Activated naive CD8-positive, alpha-beta T cell treated with anti-CD3 and anti-CD28 coated beads, Interleukin-2, amount 50 U/mL, for 24 hours (primary cell): ENCODE data around the gene CBX2.

Experiments
- ATAC-seq: fragments of 150-1000 bp; cut with Tn5 transposase; one replicate; pipeline ENCODE4 v1.10.0; 2021
- DNase-seq: peaks from one replicate; pipeline ENCODE4 v3.0.0; 2021
- H3K27ac Mint-ChIP-seq: one replicate; pipeline ENCODE4 v1.8.0; 2021; ENCODE audit warnings: mild to moderate bottlenecking, mixed read lengths
- H3K27me3 Mint-ChIP-seq: one replicate; pipeline ENCODE4 v1.8.0; 2021; ENCODE audit warnings: mixed read lengths
- H3K36me3 Mint-ChIP-seq: one replicate; pipeline ENCODE4 v1.8.0; 2021; ENCODE audit warnings: low read depth, mixed read lengths
- H3K4me1 Mint-ChIP-seq: one replicate; pipeline ENCODE4 v1.8.0; 2021; ENCODE audit warnings: mixed read lengths
- H3K4me3 Mint-ChIP-seq: one replicate; pipeline ENCODE4 v1.8.0; 2021; ENCODE audit warnings: mild to moderate bottlenecking, moderate library complexity, mixed read lengths
- H3K9me3 Mint-ChIP-seq: one replicate; pipeline ENCODE4 v1.8.0; 2021; ENCODE audit warnings: mixed read lengths

The CBX2 gene

GRCh38 chr17:79774561-79774975 lies 3.4 kb upstream of the CBX2 start:
- Mint-ChIP-seq H3K4me3 (no peak overlapping the region), H3K4me1 (peaks cover 12% of the 10 kb centered on the region), H3K27ac (no peak overlapping the region), H3K9me3 (no peaks in the 10 kb centered on the region), H3K27me3 (peaks cover 51% of the 10 kb centered on the region), H3K36me3 (no peaks in the 10 kb centered on the region)
- ATAC-seq (no peak), DNase-seq (no peak)

GRCh38 chr17:79775632-79776031 lies 2.3 kb upstream of the CBX2 start:
- Mint-ChIP-seq H3K27ac (no peak overlapping the region), H3K9me3 (no peaks in the 10 kb centered on the region), H3K4me1 (peaks cover 18% of the 10 kb centered on the region), H3K4me3 (no peak overlapping the region), H3K36me3 (no peaks in the 10 kb centered on the region), H3K27me3 (peaks cover 62% of the 10 kb centered on the region)
- DNase-seq: no peak
- ATAC-seq: no peak

- no peak for ATAC-seq
- peaks cover 69% of the 10 kb centered on the region for H3K27me3 Mint-ChIP-seq
- H3K4me3 Mint-ChIP-seq: peak overlapping the region; percentile 28
- peaks cover 27% of the 10 kb centered on the region for H3K4me1 Mint-ChIP-seq
- DNase-seq: no peak
- H3K36me3 Mint-ChIP-seq: no peaks in the 10 kb centered on the region
- H3K9me3 Mint-ChIP-seq: no peaks in the 10 kb centered on the region
- no peak overlapping the region for H3K27ac Mint-ChIP-seq
These were observed 1.4 kb upstream of the CBX2 start for GRCh38 chr17:79776376-79777119.

- ATAC-seq (peak; percentile 25), DNase-seq (peak; percentile 35)
- no peak overlapping the region for H3K27ac Mint-ChIP-seq
- peaks cover 32% of the 10 kb centered on the region for H3K4me1 Mint-ChIP-seq
- H3K36me3 Mint-ChIP-seq: no peaks in the 10 kb centered on the region
- peak overlapping the region; percentile 28 for H3K4me3 Mint-ChIP-seq
- peaks cover 70% of the 10 kb centered on the region for H3K27me3 Mint-ChIP-seq
- H3K9me3 Mint-ChIP-seq: no peaks in the 10 kb centered on the region
These were observed 641 bp upstream of the CBX2 start for GRCh38 chr17:79777120-79777893.

GRCh38 chr17:79778504-79779083 lies 646 bp downstream of the CBX2 start:
- ATAC-seq: peak; percentile 6

GRCh38 chr17:79779084-79779529 lies 1.2 kb downstream of the CBX2 start:
- peaks cover 35% of the 10 kb centered on the region for H3K4me1 Mint-ChIP-seq
- H3K27me3 Mint-ChIP-seq: peaks cover 60% of the 10 kb centered on the region
- H3K27ac Mint-ChIP-seq: peak overlapping the region; percentile 65
- DNase-seq (no peak), ATAC-seq (no peak)
- H3K9me3 Mint-ChIP-seq: no peaks in the 10 kb centered on the region
- H3K4me3 Mint-ChIP-seq: peak overlapping the region; percentile 81
- no peaks in the 10 kb centered on the region for H3K36me3 Mint-ChIP-seq

More at GRCh38 chr17:79778504-79779083, 646 bp downstream of the CBX2 start:
- H3K4me3 Mint-ChIP-seq: peak overlapping the region; percentile 81
- H3K9me3 Mint-ChIP-seq: no peaks in the 10 kb centered on the region
- H3K27me3 Mint-ChIP-seq: peaks cover 64% of the 10 kb centered on the region
- H3K27ac Mint-ChIP-seq: peak overlapping the region; percentile 65
- peaks cover 35% of the 10 kb centered on the region for H3K4me1 Mint-ChIP-seq
- DNase-seq: peak; percentile 41
- no peaks in the 10 kb centered on the region for H3K36me3 Mint-ChIP-seq

- ATAC-seq (no peak), DNase-seq (no peak)
- H3K9me3 Mint-ChIP-seq: no peaks in the 10 kb centered on the region
- peaks cover 35% of the 10 kb centered on the region for H3K4me1 Mint-ChIP-seq
- no peaks in the 10 kb centered on the region for H3K36me3 Mint-ChIP-seq
- H3K27me3 Mint-ChIP-seq: peaks cover 55% of the 10 kb centered on the region
- H3K27ac Mint-ChIP-seq: no peak overlapping the region
- peak overlapping the region; percentile 8 for H3K4me3 Mint-ChIP-seq
These were observed 1.9 kb downstream of the CBX2 start for GRCh38 chr17:79779661-79780365.

- no peak for DNase-seq
- ATAC-seq: no peak
- peaks cover 35% of the 10 kb centered on the region for H3K4me1 Mint-ChIP-seq
- no peak overlapping the region for H3K27ac Mint-ChIP-seq
- H3K9me3 Mint-ChIP-seq: no peaks in the 10 kb centered on the region
- H3K4me3 Mint-ChIP-seq: no peak overlapping the region
- H3K27me3 Mint-ChIP-seq: peaks cover 53% of the 10 kb centered on the region
- no peaks in the 10 kb centered on the region for H3K36me3 Mint-ChIP-seq
These were observed 3.2 kb downstream of the CBX2 start for GRCh38 chr17:79781012-79781650.

GRCh38 chr17:79781736-79782575 lies 4.0 kb downstream of the CBX2 start:
- peaks cover 32% of the 10 kb centered on the region for H3K4me1 Mint-ChIP-seq
- H3K9me3 Mint-ChIP-seq: no peaks in the 10 kb centered on the region
- peaks cover 50% of the 10 kb centered on the region for H3K27me3 Mint-ChIP-seq
- H3K36me3 Mint-ChIP-seq: no peaks in the 10 kb centered on the region
- H3K27ac Mint-ChIP-seq: no peak overlapping the region
- DNase-seq (no peak), ATAC-seq (no peak)
- H3K4me3 Mint-ChIP-seq: no peak overlapping the region

- H3K9me3 Mint-ChIP-seq: no peaks in the 10 kb centered on the region
- H3K4me1 Mint-ChIP-seq: peaks cover 24% of the 10 kb centered on the region
- H3K4me3 Mint-ChIP-seq: no peak overlapping the region
- H3K27me3 Mint-ChIP-seq: peaks cover 59% of the 10 kb centered on the region
- DNase-seq (no peak), ATAC-seq (no peak)
- no peaks in the 10 kb centered on the region for H3K36me3 Mint-ChIP-seq
- H3K27ac Mint-ChIP-seq: no peak overlapping the region
These were observed 5.9 kb downstream of the CBX2 start for GRCh38 chr17:79783891-79784290.

- ATAC-seq: no peak
- H3K9me3 Mint-ChIP-seq: no peaks in the 10 kb centered on the region
These were observed 6.5 kb downstream of the CBX2 start for GRCh38 chr17:79784353-79785016.

GRCh38 chr17:79785017-79785899 lies 7.3 kb downstream of the CBX2 start:
- ATAC-seq (no peak), DNase-seq (no peak)
- Mint-ChIP-seq H3K4me1 (peaks cover 20% of the 10 kb centered on the region), H3K4me3 (no peak overlapping the region), H3K27ac (no peak overlapping the region), H3K27me3 (peaks cover 54% of the 10 kb centered on the region), H3K9me3 (no peaks in the 10 kb centered on the region), H3K36me3 (no peaks in the 10 kb centered on the region)

More at GRCh38 chr17:79784353-79785016, 6.5 kb downstream of the CBX2 start:
- DNase-seq: no peak
- H3K4me3 Mint-ChIP-seq: no peak overlapping the region
- no peaks in the 10 kb centered on the region for H3K36me3 Mint-ChIP-seq
- H3K4me1 Mint-ChIP-seq: peaks cover 23% of the 10 kb centered on the region
- H3K27ac Mint-ChIP-seq: no peak overlapping the region
- peaks cover 59% of the 10 kb centered on the region for H3K27me3 Mint-ChIP-seq
